ENCODE measurements around the gene C11orf97. TPM values are rescaled to one million over a fixed set of nuclear protein-coding genes. Genes with fewer than 3 reads are reported as not detected.
"Not testable (repeated sequence)": the region's sequence is repeated elsewhere in the genome, so short reads cannot be mapped to it uniquely, and the experiment has no call there.

The C11orf97 gene
- not detected for polyA plus RNA-seq (ENCODE audit: low read depth in 6 of 6)

DNA sequence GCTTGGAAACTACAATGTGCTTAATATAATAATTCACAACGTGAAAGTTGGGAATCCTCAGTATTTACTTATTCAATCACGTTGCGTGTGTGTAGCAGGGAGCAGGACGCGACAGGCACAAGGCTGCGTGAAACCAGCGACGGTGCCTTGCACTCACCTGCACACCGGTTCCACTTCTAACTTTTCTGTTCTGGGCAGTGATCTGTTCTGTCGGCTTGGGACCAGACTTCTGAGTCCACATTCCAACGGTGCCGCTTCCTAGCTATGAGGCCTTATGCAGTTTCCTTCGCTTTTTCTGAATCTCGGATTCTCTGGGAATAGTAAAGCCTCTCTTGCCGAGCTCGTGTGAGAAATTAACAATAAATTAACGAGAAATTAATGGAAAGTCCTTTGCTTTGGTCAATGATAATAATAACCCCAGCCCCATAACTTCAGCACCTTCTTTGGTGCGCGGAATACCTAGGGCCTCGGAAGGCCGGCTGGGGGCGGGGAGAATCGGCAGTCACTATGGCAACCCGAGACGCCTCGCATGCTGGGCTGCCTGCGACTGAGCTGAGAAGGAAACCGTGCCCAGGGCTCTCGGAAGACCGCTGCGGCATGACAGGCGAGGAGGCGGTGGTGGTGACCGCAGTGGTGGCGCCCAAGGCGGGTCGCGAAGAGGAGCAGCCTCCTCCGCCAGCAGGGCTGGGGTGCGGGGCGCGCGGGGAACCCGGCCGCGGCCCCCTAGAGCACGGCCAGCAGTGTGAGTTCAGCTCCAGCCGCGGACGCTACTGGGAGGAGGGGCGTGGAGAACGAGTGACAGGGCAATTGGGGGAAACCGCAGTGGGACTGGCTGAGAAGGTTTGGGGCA, at the start of gene C11orf97:
TSS of gene C11orf97 (plus strand) at position 530 of the 850 bp plus-strand sequence. CDS start at position 598, 68 bp downstream.
- peak; percentile 28 for DNase-seq
- Mint-ChIP-seq H3K36me3 (no peaks in the 10 kb centered on the region), H3K27me3 (peaks cover 42 to 48% (median 44%) of the 10 kb centered on the region in 3 donors), H3K27ac (peak within 1 kb of the TSS in 2 of 6 donors; percentile 67 to 90), H3K9me3 (no peaks in the 10 kb centered on the region), H3K4me3 (peak within 1 kb of the TSS; percentile 35 to 90 (median 80)), H3K4me1 (peaks cover 10 to 12% (median 11%) of the 10 kb centered on the region in 3 donors)
- ATAC-seq (ENCODE audit: low read depth in 2 of 2) = peak; percentile 77 to 80

GRCh38 chr11:94469416-94469815, 42.8 kb upstream of the C11orf97 start:
- H3K9me3 Mint-ChIP-seq = peaks cover 0 to under 1% (median 0%) of the 10 kb centered on the region in 7 donors
- DNase-seq (no peak), ATAC-seq (ENCODE audit: low read depth in 2 of 2) (no peak)
- peaks cover 6 to 11% (median 9%) of the 10 kb centered on the region in 3 donors for H3K4me1 Mint-ChIP-seq
- H3K27ac Mint-ChIP-seq = no peak overlapping the region
- peaks cover 35 to 43% of the 10 kb centered on the region in 2 donors for H3K36me3 Mint-ChIP-seq
- no peak overlapping the region for H3K4me3 Mint-ChIP-seq
- H3K27me3 Mint-ChIP-seq = no peaks in the 10 kb centered on the region

- no peaks in the 10 kb centered on the region for H3K27me3 Mint-ChIP-seq
- no peak overlapping the region for H3K4me3 Mint-ChIP-seq
- DNase-seq (peak; percentile 2), ATAC-seq (ENCODE audit: low read depth in 2 of 2) (peak in 1 of 2 donors; percentile 48)
- H3K27ac Mint-ChIP-seq = peak overlapping the region in 2 of 6 donors; percentile 10 to 27
- H3K36me3 Mint-ChIP-seq = peaks cover 19 to 22% of the 10 kb centered on the region in 2 donors
- peaks cover 9 to 20% (median 9%) of the 10 kb centered on the region in 3 donors for H3K4me1 Mint-ChIP-seq
- no peaks in the 10 kb centered on the region for H3K9me3 Mint-ChIP-seq
Observed at GRCh38 chr11:94472916-94473799, 39.1 kb upstream of the C11orf97 start.

DNA sequence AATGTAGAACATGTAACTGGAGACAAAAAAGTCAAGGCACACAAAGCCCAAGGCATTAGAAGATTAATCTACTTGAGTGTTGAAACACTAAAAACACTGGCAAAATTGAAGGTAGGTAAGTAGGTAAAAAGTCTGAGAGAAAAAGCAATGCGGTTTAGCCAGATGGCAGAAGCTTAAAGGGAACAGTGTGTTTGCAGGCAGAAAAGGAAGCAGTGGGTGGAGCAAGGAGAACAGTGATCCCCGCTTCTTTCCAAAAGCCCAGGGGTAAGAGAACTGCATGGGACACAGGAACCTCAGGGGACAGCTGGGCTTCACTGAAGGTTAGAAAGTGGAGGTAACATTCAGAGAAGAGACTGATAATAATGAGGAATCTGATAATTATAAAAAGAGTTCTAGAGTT, 34.6 kb upstream of the C11orf97 start:
- Mint-ChIP-seq H3K27ac (peak overlapping the region in 3 of 6 donors; percentile 7 to 82 (median 16)), H3K4me3 (no peak overlapping the region), H3K9me3 (no peaks in the 10 kb centered on the region), H3K27me3 (no peaks in the 10 kb centered on the region), H3K36me3 (peaks cover 24 to 26% of the 10 kb centered on the region in 2 donors), H3K4me1 (peaks cover 9 to 20% (median 9%) of the 10 kb centered on the region in 3 donors)
- DNase-seq (no peak), ATAC-seq (ENCODE audit: low read depth in 2 of 2) (no peak)

DNA sequence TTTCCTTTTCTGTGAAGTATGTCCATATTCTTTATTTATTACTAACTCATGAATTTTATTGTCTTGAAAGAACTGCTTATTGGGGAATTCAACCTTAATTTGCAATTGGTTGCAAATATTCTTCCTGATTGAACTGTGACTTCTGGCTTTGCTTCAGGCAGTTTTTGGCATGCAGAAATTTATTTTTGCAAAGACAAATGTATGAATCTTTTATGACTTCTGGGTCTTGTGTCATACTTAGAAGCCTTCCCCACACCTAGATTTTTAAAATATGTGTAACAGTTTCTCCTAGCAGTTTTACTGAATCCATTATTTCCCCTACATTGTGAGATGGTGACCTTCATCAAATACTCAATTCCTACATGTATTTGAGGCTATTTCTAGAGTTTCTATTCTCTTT, 30.9 kb upstream of the C11orf97 start:
- Mint-ChIP-seq H3K9me3 (no peaks in the 10 kb centered on the region), H3K27ac (no peak overlapping the region), H3K4me3 (no peak overlapping the region), H3K27me3 (no peaks in the 10 kb centered on the region), H3K4me1 (peaks cover 0 to 9% (median 4%) of the 10 kb centered on the region in 3 donors), H3K36me3 (peaks cover 21 to 32% of the 10 kb centered on the region in 2 donors)
- DNase-seq = no peak
- no peak for ATAC-seq (ENCODE audit: low read depth in 2 of 2)

GRCh38 chr11:94486068-94486467, 26.2 kb upstream of the C11orf97 start:
- no peaks in the 10 kb centered on the region for H3K27me3 Mint-ChIP-seq
- H3K36me3 Mint-ChIP-seq = peaks cover 54 to 60% of the 10 kb centered on the region in 2 donors
- H3K4me1 Mint-ChIP-seq = peaks cover 0 to 9% (median 7%) of the 10 kb centered on the region in 3 donors
- DNase-seq (no peak), ATAC-seq (ENCODE audit: low read depth in 2 of 2) (no peak)
- H3K27ac Mint-ChIP-seq = no peak overlapping the region
- H3K9me3 Mint-ChIP-seq = no peaks in the 10 kb centered on the region
- H3K4me3 Mint-ChIP-seq = no peak overlapping the region

DNA sequence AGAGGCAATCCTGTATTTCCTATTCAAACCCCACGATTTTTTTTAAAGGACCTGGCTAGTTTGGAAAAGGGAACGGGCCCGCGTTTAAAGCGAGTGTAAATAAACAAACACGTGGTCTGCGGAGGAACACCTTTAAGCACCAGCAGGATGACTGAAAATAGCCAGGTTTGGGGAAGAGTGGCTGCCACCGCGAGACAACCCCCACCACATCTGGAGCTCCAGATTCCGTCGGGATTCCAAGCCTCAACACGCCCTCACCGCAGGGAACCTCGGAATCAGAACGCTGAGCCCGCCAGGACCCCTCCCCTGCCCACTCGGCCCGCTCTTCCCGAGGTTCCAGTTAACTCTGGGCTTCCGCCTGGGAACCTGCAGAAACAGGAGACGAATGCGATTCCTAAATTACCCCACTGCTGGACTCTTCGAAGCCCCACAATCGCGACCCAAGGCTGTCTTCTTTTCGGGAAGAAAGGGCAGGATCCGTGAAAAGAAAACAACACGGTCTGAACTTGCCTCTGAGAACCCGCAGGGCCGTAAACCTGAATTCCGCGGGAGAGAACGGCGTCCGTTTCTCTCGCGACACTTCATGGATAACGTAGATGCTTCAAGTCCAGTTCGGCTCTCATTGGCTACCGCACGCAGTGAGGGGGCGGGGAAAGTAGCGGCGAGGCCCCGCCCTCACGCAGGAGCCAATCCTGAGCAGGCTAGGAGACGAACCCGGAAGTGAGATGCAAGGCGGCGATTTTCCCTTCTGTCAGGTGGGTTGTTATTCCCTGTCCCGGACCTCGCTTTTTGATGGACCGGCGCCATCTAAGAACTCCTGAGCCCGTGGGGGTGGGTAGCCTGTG, 18.8 kb upstream of the C11orf97 start, which contains the start of the genes ANKRD49 and MRE11:
TSS of gene ANKRD49 (plus strand) at position 704 of the 845 bp plus-strand sequence. CDS start 2,710 bp downstream, outside the sequence.
TSS of gene MRE11 (minus strand) at position 564 of the 845 bp plus-strand sequence. CDS start 1,043 bp downstream, outside the sequence.
- H3K9me3 Mint-ChIP-seq = no peaks in the 10 kb centered on the region
- peaks cover 18 to 27% of the 10 kb centered on the region in 2 donors for H3K36me3 Mint-ChIP-seq
- H3K27ac Mint-ChIP-seq = peak within 1 kb of the TSS; percentile 96 to 98 (median 98)
- DNase-seq (peak; percentile 96), ATAC-seq (ENCODE audit: low read depth in 2 of 2) (peak; percentile 98)
- H3K4me1 Mint-ChIP-seq = peaks cover 21 to 33% (median 25%) of the 10 kb centered on the region in 3 donors
- no peaks in the 10 kb centered on the region for H3K27me3 Mint-ChIP-seq
- H3K4me3 Mint-ChIP-seq = peak within 1 kb of the TSS; percentile 94 to 99 (median 98)

DNA sequence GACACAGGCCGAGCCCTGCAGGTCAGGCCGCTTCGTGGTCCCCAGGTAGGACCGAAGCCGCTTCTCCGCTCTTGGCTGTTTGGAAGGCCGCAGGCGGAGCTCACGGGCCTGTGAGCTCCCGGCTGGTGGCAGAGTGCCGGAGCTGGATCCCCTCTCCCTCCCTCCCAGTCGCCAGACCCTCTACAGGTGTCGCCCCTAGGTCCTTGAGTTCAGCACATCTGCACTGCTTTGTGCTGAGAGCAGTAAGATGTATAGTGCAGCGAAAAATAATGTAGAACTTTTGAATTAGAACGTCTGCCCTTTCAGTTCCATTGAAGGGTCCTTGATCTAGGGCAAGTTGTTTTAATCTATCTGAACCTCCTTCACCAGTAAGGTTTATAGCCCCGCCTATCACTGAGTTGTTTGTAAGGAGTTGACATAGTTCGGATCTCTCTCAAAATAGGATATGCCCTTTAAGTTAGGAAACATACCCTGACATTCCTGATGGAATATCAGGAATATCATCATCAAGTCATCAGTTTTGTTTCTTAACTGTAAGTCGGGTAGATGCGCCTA, 18.1 kb upstream of the C11orf97 start:
- Mint-ChIP-seq H3K27ac (peak overlapping the region; percentile 96 to 98 (median 98)), H3K4me1 (peaks cover 21 to 33% (median 25%) of the 10 kb centered on the region in 3 donors), H3K27me3 (no peaks in the 10 kb centered on the region), H3K9me3 (no peaks in the 10 kb centered on the region), H3K4me3 (peak overlapping the region; percentile 94 to 99 (median 98)), H3K36me3 (peaks cover 18 to 20% of the 10 kb centered on the region in 2 donors)
- peak; percentile 55 to 59 for ATAC-seq (ENCODE audit: low read depth in 2 of 2)
- no peak for DNase-seq

GRCh38 chr11:94500181-94500580, 12.1 kb upstream of the C11orf97 start:
- H3K27ac Mint-ChIP-seq = no peak overlapping the region

DNA sequence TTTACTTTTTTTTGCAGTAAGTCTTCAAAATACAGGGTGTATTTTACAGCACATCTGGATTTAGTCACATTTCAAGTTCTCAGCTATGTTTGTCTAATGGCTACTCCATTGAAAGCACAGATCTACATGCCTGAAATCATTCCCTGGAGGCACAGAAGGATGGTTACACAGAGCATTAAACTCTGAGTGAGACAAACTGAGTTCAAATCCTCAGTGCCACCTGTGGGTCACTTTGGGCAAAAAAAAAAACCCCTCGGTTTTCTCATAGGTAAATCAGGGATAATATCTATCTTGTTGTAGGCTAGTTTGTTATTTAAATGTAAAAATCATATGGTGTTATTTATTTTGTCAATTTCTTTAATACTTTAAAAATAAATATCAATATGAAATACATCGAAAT, 10.7 kb upstream of the C11orf97 start:
- Mint-ChIP-seq H3K27me3 (no peaks in the 10 kb centered on the region), H3K9me3 (no peaks in the 10 kb centered on the region), H3K36me3 (peaks cover 8 to 12% of the 10 kb centered on the region in 2 donors), H3K27ac (peak overlapping the region in 1 of 6 donors; percentile 14), H3K4me1 (no peaks in the 10 kb centered on the region), H3K4me3 (no peak overlapping the region)
- ATAC-seq (ENCODE audit: low read depth in 2 of 2) (no peak), DNase-seq (no peak)

More at GRCh38 chr11:94500181-94500580, 12.1 kb upstream of the C11orf97 start:
- peaks cover 8 to 13% of the 10 kb centered on the region in 2 donors for H3K36me3 Mint-ChIP-seq
- no peaks in the 10 kb centered on the region for H3K27me3 Mint-ChIP-seq
- H3K9me3 Mint-ChIP-seq = no peaks in the 10 kb centered on the region
- no peak overlapping the region for H3K4me3 Mint-ChIP-seq
- peaks cover 3 to 4% (median 3%) of the 10 kb centered on the region in 3 donors for H3K4me1 Mint-ChIP-seq
- no peak for DNase-seq
- no peak for ATAC-seq (ENCODE audit: low read depth in 2 of 2)

DNA sequence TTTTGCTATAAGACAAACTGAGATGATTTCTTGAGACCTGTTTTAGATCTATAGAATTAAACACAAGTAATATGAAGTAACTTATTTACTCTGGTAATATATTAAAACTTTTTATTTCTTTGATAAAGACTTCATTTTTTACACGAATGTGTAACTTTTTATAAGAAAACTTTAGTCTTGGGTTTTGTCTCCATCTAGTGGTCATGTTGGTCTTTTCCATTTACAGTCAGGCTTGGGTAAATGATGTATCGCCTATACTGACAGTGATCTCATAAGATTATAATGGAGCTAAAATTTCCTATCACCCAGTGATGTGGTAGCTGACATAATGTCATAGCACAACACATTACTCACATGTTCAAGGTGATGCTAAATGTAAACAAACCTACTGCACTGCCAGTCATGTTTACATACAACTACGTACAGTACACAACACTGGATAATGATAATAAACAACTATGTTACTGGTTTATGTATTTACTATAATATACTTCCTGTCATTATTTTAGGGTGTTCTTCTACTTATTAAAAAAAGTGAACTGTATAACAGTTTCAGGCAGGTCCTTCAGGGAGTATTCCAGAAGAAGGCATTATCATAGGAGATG, 7.5 kb upstream of the C11orf97 start:
- Mint-ChIP-seq H3K36me3 (peaks cover 0 to 4% of the 10 kb centered on the region in 2 donors), H3K9me3 (no peaks in the 10 kb centered on the region), H3K27ac (no peak overlapping the region), H3K27me3 (no peaks in the 10 kb centered on the region), H3K4me1 (no peaks in the 10 kb centered on the region), H3K4me3 (no peak overlapping the region)
- ATAC-seq (ENCODE audit: low read depth in 2 of 2) (peak in 1 of 2 donors; percentile 54), DNase-seq (peak; percentile 32)

- ATAC-seq (ENCODE audit: low read depth in 2 of 2); H3K36me3 Mint-ChIP-seq; H3K9me3 Mint-ChIP-seq; H3K4me3 Mint-ChIP-seq; DNase-seq; H3K27ac Mint-ChIP-seq; H3K4me1 Mint-ChIP-seq: not testable (repeated sequence)
- H3K27me3 Mint-ChIP-seq = peaks cover 9 to 12% (median 12%) of the 10 kb centered on the region in 3 donors
Observed at GRCh38 chr11:94506513-94506912, 5.7 kb upstream of the C11orf97 start.
